Endothelial cell of umbilical vein (primary cell): ENCODE data around the gene CMPK2.

Source experiments
- CTCF ChIP-seq, 2 donors: IDR thresholded peaks; 1 replicate in 1 of 2; 2 replicates in 1 of 2; pipeline ENCODE4 v1.5.1; 2011; ENCODE audit warnings: low read length in 2 of 2, mild to moderate bottlenecking in 2 of 2, moderate library complexity in 2 of 2, control low read depth in 1 of 2, inconsistent platforms in 1 of 2, low read depth in 1 of 2; ENCODE audit not compliant: insufficient read depth in 1 of 2; ENCODE audit errors: extremely low read depth in 1 of 2
- EZH2 ChIP-seq: IDR thresholded peaks from 2 replicates; pipeline ENCODE4 v1.6.1; 2012; ENCODE audit warnings: borderline replicate concordance, low read depth, mild to moderate bottlenecking, moderate library complexity, low read length, inconsistent platforms; ENCODE audit not compliant: severe bottlenecking
- MYC ChIP-seq: IDR thresholded peaks from one replicate; pipeline ENCODE4 v1.6.1; 2011; ENCODE audit warnings: mild to moderate bottlenecking, low read depth, low read length
- POLR2AphosphoS5 ChIP-seq: IDR thresholded peaks from 2 replicates; pipeline ENCODE4 v1.6.1; 2012; ENCODE audit warnings: low read depth, mild to moderate bottlenecking, control low read depth, low read length, moderate library complexity; ENCODE audit not compliant: insufficient read depth

GRCh38 chr2:6881046-6881445, 15.3 kb upstream of the CMPK2 start:
- TF ChIP-seq EZH2 (no peak), MYC (no peak), CTCF (IDR thresholded peaks at IDR 0.05; ENCODE audit: extremely low read depth in 1 of 2, insufficient read depth in 1 of 2, low read depth in 1 of 2, low read length in 2 of 2) (no peak), POLR2AphosphoS5 (no peak)
